ENCODE results near the gene FBXO47. TPM values are rescaled to one million over a fixed set of nuclear protein-coding genes. Genes with fewer than 3 reads are reported as not detected.

Gene FBXO47, protein sequence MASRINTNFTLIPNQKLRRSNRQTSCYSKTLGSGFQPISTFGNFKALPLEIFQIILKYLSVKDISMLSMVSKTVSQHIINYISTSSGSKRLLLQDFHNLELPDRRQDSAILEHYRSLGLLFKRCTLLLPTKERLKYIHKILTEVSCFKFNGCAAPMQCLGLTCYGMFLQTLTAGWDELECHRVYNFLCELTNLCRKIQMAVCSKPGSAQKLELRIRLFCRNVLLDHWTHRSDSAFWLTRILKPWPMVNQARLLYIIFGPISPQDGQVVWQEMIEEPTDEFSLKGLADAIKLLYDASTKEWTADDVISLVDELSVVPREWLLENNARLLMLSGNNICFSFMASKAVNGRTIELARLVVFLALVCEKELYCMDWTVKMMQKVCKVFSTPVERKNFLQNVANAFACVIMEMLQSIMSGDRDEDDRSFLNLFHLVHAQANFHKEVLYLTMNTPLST
- total RNA-seq, result not detected

DNA sequence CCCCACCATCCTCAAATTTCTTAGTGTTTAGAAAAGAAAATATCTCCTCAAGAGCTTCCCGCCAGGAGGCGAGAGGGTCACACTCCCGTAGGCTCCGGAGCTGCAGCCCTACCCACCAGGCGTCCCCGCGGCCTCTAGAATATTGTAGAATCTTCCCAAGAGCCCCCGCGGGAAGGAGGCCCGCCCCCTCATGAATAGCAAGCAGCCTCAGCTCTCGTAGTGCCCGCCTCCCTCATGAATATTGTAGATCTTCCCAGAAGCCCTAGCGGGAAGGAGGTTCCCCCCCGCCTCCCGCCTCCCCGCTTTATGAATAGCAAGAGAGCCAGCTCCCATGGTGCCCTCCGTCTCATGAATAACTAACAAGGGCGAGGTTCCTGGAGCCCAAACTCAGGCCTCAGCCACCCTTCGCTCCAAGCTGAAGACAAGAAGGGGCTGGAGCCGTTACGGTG lies at the start of gene FBXO47:
TSS of gene FBXO47 (minus strand) at position 114 of the 449 bp plus-strand sequence. CDS start 4,378 bp downstream, outside the sequence.
- 30% methylated on average over 16 of the region's 21 CpGs for WGBS
- Histone ChIP-seq H3K27me3 (no peaks in the 10 kb centered on the region), H3K36me3 (no peaks in the 10 kb centered on the region), H3K4me1 (no peaks in the 10 kb centered on the region), H3K27ac (peak within 1 kb of the TSS; percentile 43), H3K9me3 (no peaks in the 10 kb centered on the region), H3K4me3 (peak within 1 kb of the TSS; percentile 35)
- TF ChIP-seq CTCF (IDR thresholded peaks at IDR 0.05) (peak in 1 of 2 donors; percentile 11), POLR2AphosphoS5 (IDR thresholded peaks at IDR 0.05) (no peak), POLR2A (IDR thresholded peaks at IDR 0.05) (no peak)
- peak; percentile 95 to 96 for DNase-seq (ENCODE audit: low spot score in 2 of 2)

- DNase-seq (ENCODE audit: low spot score in 2 of 2), result no peak
- Histone ChIP-seq H3K36me3 (no peaks in the 10 kb centered on the region), H3K4me1 (peaks cover 16% of the 10 kb centered on the region), H3K27me3 (no peaks in the 10 kb centered on the region), H3K4me3 (no peak overlapping the region), H3K9me3 (no peaks in the 10 kb centered on the region), H3K27ac (no peak overlapping the region)
- 70% methylated on average over 9 of the region's 9 CpGs for WGBS
- TF ChIP-seq POLR2AphosphoS5 (IDR thresholded peaks at IDR 0.05) (no peak), POLR2A (IDR thresholded peaks at IDR 0.05) (no peak), CTCF (IDR thresholded peaks at IDR 0.05) (no peak), EP300 (IDR thresholded peaks at IDR 0.05) (no peak)
Measured at GRCh38 chr17:39016193-39017153, 49.3 kb upstream of the FBXO47 start.

DNA sequence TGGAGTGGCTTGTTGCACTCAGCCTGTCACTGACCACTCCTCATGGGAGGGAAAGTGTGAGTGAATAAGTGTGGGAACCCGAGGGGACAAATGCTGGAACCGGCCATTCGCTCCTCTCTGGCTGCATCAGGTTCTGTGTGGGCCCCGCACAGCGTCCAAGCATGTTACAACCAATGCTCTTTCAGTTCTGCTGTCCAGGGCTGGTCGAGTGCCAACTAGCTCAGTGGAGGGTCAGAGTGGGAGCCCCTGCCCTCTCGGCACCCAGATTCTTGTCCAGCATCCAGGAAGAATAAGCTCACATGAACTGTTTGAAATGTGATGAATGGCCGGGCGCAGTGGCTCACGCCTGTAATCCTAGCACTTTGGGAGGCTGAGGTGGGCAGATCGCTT lies 48.3 kb upstream of the FBXO47 start:
- TF ChIP-seq CTCF (IDR thresholded peaks at IDR 0.05), result no peak
- no peak for TF ChIP-seq POLR2AphosphoS5 (IDR thresholded peaks at IDR 0.05)
- no peak for TF ChIP-seq EP300 (IDR thresholded peaks at IDR 0.05)
- TF ChIP-seq POLR2A (IDR thresholded peaks at IDR 0.05), result no peak
- H3K27me3 ChIP-seq, result no peaks in the 10 kb centered on the region
- H3K36me3 ChIP-seq, result no peaks in the 10 kb centered on the region
- no peak overlapping the region for H3K27ac ChIP-seq
- no peak for DNase-seq (ENCODE audit: low spot score in 2 of 2)
- WGBS, result 91% methylated on average over 11 of the region's 11 CpGs
- H3K9me3 ChIP-seq, result no peaks in the 10 kb centered on the region
- H3K4me1 ChIP-seq, result peaks cover 16% of the 10 kb centered on the region
- H3K4me3 ChIP-seq, result no peak overlapping the region

DNA sequence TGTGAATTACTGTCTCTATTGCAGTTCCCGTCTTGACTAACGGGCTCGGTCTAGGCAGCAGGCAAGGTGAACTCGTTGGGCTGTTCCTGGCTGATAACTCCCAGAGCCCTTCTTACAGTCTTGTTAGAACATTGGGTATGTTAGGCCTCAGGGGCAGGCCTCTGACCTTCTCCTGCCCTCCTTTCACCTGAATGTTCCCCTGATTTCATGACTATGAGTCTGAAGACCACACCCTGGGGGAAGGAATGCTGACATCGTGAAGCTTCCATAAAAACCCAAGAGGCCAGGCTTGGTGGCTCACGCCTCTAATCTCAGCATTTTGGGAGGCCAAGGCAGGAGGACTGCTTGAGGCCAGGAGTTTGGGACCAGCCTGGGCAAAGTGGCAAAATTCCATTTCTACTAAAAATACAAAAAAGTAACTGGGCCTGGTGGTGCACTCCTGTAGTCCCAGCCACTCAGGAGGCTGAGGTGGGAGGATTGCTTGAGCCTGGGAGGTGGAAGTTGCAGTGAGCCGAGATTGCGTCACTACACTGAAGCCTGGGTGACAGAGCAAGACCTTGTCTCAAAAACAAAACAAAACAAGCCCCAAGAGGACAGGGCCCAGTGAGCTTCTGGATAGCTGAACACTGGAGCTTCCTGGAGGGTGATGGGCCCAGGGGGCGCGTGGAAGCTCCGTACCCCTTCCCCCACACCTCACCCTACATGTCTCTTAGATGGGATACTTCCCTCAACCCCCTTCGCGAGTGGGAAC lies 47.8 kb upstream of the FBXO47 start:
- WGBS, result 81% methylated on average over 13 of the region's 13 CpGs
- H3K9me3 ChIP-seq, result no peaks in the 10 kb centered on the region
- H3K4me1 ChIP-seq, result peaks cover 16% of the 10 kb centered on the region
- DNase-seq (ENCODE audit: low spot score in 2 of 2), result peak in 1 of 2 donors; percentile 53
- TF ChIP-seq EP300 (IDR thresholded peaks at IDR 0.05) (no peak), POLR2A (IDR thresholded peaks at IDR 0.05) (no peak), CTCF (IDR thresholded peaks at IDR 0.05) (no peak), POLR2AphosphoS5 (IDR thresholded peaks at IDR 0.05) (no peak)
- H3K36me3 ChIP-seq, result no peaks in the 10 kb centered on the region
- H3K27me3 ChIP-seq, result no peaks in the 10 kb centered on the region
- no peak overlapping the region for H3K4me3 ChIP-seq
- peak overlapping the region; percentile 42 for H3K27ac ChIP-seq
